COLO668 (cell line): Measurements from ENCODE around the gene ZMYND10.
A peak's percentile ranks its signal among the peaks of the same experiment; 100 is the strongest.

Experiments
- DNase-seq: peaks from one replicate; lab custom pipeline; 2025; ENCODE audit not compliant: unreplicated experiment; lab: John Stamatoyannopoulos, UW

ZMYND10 gene

DNA sequence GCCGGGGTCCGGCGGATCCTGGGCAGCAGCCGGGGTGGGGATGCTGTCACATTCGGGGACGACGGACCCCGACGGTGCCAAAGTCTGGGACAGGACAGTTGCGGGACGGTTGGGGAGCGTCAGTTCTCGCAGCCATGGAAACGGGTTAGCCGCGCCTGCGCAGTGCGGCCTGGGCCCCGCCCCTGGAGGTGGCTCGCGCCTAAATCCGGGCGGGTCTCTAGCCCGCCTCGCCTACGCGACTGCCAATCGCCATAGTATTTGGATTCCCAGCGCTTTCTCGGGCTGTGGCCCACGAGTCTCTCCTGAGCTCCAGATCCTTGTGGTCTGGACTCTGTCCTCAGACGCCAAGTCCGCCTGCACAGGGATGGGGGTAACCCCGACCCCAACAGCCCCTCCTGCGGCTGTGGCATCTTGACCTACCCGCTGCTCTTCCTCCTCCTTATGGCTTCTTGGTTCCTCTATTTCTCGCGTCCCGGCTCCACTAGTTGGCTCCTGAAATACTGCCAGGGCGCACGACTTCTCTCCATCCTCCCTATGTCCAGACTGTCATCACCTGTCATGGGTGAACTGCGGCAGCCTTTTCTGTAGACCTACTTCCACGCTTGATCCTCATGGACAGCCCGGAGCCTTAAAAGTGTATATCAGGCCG lies at the start of gene ZMYND10:
ZMYND10 (minus strand) TSS at position 147 of the 649 bp plus-strand sequence. CDS start 153 bp downstream, outside the sequence.
- DNase-seq = no peak

DNA sequence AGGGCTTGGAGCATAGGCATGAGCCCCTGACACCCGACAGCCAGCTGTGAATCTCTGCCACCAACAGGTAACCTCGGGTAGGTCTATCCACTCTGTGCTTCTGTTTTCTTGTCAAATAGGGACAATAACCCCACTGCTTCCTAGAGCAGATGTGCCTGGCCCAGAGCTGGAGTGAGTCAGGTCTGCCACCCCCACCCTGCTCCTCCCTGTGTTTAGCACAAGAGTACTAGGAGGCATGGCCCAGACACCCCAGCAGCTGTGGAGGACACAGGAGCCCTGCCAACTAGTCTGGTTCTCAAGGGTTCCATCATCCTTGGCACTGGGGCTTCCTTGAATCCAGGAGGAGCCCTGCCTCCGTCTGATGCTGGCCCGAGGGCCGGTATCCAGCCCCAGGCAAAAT lies 47.5 kb upstream of the ZMYND10 start:
- no peak for DNase-seq

DNA sequence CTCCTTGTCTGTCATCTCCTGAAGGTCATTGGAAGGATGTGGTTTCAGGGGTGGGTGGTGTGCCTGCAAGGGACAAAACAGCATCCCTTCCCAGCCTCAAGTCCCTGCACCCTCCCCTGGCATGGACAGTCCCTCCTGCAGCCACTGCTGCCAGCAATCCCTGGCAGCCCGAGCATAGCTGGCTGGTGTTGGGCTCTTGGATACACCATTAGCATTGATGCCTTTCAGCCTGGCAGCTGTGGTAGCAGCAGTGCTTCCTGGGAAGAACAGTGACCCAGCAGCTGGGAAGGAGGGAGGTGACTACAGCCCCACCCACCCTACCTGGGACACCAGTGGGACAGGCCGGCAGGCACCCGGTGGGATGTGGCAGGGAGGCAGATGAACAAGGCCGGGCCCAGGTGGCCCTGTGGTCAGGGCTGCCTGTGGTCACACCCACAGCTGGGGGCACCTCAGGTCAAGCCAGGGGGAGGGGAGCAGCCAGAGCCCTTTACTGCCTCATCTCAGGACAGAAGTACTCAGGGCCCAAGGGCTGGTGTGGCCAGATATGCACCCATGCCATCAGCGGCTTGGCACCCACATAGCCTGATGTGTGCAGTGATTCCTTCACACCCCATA lies 46.7 kb upstream of the ZMYND10 start:
- peak; percentile 1 for DNase-seq

DNA sequence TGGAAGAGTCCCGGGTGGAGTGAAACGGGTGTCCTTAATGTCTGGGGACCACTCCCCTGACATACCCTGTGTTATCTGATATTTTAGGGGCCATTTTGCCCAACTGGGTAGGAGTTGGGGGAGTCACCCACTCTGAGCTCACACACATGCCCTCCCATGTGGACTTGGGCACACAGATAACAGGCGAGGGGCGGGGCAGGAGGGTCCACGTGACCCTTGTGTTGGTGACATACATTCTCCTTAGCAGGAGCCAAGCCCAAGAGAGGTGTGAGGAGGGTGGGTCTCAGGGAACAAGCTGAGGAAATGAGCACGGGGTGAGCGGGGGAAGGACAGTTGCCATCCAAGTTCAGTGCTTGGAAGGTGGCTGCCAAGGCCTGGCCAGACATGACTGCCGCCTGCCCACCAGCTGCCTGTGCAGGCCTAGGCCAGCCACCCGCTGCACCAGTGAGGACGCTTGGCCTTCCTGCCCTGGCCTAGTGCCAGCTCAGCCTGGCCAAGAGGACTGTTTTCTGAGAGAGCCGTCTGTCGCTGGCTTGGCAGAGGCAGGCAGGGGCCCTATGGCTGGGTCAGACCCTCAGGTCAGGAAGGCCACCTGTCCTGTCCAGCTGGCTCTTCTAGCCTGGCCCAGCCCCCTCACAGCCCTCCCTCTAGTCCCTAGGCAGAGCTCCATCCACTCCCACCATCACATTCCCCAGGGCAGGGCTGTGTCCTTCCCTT lies 45.1 kb upstream of the ZMYND10 start:
- peak; percentile 68 for DNase-seq

DNA sequence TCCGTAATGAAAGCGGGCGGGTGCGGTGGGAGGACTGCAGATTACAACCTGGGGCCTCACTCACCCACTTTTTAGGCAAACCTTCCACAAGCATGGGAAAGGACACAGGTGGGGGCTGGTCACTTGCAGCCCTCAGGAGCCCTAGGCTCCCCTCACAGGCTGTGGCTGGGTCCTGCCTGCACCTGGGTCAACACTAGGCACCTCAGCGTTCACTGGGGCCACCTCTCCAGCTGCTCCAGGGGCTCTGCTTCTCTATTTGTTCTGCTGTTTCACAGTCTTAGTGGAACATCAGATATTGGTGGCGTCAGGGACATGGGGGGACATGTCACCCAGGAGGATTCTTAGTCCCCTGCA lies 43.9 kb upstream of the ZMYND10 start:
- no peak for DNase-seq

DNA sequence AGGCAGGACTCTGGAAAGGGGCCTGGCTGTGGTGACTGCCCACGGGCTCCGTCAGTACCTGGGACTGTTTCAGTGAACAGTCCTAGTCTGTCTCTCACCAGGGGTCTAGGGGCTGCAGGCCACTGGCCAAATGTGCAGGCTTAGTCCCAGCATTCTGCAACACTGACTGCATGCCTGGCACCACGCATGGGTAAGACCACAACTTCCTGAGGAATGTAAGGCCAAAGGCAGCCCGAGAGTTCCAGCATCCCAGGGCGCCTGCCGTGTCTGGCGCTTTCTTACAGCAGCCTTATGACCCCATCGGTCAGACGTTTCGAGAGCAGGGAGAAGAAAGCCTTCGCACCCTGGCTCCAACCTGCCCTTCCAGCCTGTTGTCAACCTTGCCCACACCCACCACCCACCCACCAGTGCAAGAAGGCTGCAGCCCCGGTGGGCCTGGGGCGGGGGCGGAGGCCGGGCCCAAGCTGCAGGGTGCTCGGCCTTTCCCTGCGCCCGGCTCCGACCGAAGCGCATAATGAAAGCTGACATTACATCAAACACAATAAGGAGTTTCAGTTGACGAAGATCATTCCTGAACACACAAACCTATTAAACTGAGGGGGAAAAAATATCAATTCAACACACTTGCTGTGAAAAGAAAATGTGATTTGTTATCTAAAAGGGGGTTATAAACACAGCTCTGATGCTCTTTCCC lies 43.3 kb upstream of the ZMYND10 start:
- DNase-seq = no peak

DNA sequence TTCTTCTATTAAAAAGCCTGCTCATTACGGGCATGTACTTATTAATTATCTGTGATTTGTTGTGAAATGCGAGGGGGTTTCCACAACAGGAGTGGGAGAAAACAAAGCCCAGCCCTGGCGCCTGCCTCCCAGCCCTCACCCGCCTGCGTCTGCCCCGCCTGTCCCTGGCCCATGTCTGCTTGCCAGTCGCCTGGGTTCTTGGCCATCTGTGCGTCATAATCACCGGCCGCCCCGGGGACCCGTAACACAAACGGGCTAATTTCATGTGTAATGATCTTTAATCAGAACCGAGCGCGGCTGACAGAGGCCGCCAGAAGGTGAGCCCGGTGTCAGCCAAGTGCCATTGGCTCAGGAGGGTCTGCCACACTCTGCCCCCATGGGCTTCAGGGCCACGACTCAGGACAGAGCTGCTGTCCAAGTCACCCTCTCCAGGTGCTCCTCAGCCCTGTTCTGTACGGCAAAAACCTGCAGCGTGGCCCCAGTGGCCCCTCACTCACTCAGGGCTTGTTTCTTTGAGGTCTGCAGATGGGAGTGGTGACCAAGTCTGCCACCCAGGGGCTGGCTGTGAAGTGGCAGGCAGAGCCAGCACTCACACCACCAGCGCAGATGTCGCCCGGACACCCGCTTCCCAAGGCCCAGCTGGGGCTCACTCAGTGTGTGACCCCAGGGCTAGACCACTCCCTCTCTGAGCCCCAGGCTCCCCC lies 42.6 kb upstream of the ZMYND10 start:
- peak; percentile 7 for DNase-seq

DNA sequence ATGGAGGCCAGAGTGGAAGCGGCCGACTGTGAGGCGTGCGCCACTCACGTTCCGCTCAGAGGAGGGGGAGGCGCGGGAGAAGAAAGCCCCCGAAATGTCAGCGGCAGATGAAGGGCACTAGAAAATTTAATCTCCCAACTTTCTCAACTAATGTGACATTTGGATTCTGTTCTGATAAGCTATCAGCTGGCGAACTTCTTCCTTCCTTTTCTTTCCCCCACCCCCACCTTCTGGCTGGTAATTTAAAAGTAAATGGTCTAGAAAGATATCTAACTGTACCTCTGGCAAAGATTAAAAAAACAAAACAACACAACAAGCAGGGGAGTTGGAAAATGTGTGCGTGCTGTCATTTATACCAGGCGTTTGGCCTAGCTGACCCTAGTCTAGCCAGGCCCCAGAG lies 40.2 kb upstream of the ZMYND10 start:
- no peak for DNase-seq

DNA sequence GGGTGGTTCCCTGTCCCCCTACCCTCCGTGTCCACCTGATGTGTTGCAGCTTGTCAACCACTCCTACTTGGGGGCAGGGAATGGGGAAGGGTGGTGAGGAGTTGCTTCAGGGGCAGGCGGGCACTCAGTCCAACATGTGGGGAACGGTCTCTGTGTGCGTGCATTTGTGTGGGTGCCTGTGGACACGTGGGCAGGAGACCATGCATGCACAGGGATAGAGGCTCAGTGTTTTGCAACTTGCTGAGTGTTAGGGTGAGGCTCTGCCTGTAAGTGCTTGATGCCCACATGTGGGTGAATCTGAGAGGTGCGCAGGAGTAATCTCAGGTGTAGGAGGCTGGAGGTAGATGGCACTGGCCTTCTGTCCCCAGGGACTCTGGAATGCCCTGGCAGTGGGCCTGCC lies 38.2 kb upstream of the ZMYND10 start:
- DNase-seq = no peak

DNA sequence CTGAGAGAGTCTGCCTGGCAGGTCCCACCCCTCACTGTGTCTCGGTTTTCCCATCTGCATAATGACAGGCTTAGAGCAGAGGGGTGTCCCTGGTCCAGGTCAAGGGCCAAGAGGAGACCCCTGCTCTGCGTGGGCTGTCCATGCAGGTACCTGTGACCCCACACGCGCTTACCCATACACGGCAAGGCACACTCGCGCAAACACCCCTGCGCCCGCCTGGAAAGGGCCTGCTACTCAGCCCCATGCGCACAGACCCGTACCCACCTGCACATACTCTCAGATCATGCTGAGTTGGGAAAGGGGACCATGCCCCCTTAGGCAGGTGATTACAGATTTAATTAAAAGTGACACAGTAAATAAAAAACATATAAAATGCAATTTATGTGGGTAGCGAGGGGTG lies 37.2 kb upstream of the ZMYND10 start:
- DNase-seq = no peak

DNA sequence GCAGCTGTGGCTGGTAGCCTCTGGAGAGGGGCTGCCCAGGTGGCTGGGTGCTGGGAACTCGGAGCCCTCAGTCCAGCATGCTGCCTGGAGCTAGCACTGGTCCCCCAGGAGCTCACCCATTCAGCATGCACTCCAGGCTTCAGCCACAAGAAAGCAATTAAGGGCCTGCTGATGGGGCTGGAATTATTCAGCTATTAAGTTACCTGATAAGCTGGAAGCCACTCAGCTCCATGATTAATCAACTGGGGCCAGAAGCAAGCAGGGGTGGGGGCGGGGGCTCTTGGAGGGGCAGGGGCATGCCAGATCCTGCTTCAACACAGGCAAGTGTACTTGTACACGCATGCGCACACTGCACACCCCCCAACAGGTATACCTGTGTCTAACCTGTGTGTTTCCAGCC lies 35.9 kb upstream of the ZMYND10 start:
- peak; percentile 10 for DNase-seq

DNA sequence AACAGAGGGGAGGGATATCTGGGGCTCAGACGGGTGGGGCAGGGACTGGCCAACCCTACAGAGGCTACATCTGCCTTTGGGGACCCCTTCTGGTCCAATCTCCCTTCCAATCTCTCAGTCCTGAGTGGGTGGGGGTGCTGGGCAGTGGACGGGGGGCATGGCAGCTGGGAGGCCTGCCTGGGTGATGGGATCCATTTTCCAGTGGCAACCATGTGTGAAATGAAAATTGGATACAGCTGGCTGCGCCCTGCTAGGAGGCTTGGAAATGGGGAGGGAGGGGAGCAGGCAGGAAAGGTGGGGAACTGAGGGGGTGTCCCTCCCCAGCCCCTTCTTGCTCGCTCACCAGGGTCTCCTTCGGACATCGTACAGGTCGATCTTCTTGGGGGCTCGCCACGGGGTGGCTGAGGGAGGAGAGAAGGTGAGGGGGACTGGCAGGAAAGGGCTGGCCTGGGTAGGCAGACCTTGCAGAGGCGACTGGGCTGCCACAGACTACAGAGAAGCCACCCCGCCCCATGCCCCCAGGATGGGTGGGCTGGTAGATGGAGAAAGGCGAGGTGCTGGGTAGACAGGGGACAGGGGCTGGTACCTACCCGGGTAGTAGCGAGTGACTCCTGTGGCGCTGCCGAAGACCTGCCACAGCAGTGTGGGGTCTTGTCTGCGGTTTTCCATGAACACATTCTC lies 35.0 kb upstream of the ZMYND10 start:
- DNase-seq = no peak

DNA sequence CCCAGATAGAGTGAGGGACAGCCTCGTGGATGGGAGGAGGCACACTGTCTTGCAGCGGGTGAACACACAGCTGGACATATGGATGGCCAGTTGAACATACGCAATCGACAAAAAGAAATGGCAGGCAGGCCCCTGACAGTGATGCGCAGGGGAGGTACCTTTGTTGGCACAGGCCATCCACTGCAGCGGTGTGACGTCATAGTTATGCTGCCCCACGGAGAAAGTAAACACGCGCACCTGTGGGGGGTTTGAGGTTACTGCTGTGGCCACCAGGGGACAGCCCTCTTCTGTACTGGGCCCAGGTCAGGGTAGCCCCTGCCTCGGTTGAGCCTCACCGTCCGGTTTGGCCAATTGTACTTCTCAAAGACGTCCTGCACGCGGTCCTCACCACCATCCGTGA lies 33.2 kb upstream of the ZMYND10 start:
- DNase-seq = no peak

DNA sequence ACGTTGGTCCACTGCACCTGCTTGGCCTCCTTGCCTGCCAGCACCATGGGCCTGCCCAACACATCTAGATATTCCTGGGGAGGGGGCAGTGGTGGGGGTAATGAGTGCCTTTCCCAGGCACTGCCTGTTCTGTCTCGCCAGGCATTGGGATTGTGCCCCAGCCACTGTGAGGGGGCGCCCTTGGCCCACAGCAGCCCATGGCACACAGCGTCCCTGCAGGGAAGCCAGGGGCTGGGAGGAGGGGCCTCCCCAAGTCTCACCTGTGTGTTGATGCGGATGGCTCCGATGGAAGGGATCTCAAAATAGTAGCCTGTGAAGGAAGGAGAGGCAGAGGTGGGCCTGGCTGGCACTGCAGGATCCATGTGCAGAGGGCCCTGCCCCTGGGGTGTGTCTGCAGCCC lies 32.5 kb upstream of the ZMYND10 start:
- DNase-seq = no peak

DNA sequence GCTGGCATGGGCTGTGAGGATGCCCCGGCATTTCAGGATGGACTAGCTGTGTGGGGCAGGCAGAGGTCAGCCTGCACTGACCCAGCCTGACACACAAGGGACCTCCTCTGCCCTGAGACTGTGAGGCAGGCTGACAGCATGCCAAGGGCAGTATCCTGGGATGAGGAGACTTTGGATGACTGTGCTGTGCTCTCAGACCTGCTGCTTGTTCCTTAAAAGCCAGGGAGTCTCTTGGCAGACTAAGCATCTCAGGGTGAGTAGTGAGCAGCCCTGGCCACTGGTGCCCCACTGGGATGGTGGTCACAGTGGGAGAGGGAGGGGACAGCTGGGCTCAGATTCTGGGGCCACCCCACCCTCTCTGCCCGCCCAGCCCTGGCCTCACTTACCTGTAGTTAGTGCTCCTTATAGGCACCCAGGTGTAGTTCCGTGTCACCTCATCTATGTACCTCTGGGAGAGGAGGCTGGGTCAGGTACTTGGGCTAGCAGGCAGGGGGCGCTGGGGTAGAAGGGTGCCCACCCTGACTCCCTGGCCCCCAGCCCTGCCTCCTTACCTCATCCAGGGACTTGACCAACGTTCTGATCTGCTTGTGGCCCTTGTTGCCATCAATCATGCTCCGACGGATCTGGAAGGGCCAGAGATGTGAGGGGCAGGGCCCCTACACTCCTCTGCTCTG lies 29.9 kb upstream of the ZMYND10 start:
- peak; percentile 7 for DNase-seq

DNA sequence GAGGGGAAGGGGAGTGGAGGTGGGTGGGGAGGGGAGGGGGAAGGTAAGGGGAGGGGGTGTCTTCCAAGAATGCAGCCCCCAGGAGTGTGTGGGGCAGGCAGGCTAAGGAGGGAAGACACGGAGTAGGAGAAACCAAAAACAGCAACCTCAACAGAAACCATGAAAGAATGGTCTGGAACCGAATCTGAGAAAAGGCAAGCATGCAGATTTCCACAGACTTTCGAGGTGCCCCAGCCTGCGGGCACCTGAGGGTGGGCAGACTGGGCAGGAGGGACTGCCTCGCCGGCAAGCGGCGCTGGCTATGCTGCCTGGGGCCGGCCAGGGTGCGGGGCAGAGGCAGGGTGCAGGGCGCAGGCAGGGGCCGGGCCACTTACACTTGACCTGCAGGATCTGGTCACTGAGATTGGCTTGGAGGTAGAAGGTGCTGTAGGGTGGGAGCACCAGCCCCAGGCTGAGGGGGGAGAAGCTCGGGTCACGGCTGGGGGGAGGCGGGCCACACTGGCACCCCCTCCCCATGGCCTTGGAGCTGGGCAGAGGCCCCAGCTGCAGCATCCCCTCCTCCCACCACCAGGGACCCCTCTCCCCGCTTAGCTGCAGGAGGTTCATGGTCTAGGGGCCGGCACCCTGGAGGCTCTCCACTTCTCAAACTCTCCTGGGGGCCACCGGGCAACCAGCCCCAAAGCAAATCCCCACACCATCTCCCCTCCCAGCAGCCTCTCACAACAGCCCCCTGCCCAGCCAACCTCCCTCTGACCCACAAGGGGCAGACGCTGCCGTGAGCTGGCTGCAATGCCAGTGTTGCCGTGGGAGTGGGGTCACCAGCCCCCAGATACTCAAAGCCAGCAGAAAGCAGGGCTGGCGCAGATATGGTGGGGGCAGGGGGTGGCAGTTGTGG lies 29.1 kb upstream of the ZMYND10 start:
- no peak for DNase-seq

DNA sequence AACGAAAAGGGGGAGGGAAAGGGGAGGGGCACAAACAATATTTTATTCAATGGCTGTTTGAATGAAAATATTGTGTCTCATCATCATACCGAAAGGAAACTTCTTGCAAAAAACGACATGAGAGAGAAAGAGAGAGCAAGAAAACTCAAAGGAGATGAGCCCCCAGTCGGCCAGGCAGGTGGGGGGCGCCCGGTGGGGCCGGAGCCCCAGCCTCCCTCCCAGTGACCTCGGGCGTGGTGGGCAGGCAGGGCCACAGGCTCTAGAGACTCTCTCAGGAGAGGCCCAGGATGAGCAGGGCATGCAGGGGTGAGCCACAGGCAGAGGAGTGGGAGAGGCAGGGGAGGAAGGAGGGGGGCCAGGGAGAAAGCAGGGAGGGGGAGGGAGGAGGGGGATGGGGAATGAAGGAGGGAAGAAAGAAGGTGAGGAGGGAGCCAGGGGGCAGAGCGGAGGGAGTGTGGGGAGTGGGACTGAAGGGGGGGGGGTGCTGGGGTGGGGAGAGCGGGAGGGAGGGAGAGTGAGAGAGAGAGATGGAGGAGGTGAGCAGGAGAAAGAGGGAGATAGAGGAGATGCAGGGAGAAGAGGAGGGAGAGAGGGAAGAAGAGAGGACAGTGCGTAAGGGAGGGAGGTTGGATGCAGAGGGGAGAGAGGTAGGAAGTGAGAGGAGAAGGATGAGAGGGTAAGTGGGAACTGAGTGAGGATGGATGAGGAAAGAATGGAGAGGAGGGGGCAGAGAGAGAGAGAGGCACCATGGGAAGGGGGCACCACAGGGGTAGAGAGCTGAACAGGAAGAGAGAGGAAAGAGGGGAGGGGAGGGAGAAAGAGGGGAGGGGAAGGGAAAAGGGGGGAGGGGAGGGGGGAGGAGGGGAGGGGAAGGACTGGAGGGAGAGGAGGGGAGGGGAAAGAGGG lies 27.9 kb upstream of the ZMYND10 start:
- no peak for DNase-seq

DNA sequence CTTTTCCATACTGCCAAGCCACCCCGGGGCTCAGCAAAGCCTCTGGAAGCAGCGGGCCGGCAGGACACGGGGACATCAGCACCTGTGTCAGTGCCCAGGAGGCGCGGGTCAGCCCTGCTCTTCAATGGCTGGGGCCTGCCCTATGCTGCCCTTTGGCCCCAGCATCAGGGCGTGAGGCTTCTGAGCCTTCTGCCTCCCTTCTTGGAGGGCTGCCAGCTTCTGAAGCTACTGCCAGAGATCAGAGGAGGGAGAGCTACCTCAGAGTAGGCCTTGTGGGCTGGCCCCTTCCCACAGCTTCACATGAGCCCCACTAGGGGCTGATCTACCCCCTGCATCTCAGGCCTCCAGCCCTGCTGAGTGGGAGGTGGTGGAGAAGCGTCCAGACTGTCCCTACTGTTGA lies 26.8 kb upstream of the ZMYND10 start:
- DNase-seq = no peak
